Ammon's horn (tissue), 1 donor: ENCODE measurements around the gene PCDHGC5.

Source experiments
- DNase-seq: peaks from one replicate; pipeline ENCODE4 v3.0.0-alpha.2; 2016; ENCODE audit warnings: low spot score

Gene PCDHGC5

DNA sequence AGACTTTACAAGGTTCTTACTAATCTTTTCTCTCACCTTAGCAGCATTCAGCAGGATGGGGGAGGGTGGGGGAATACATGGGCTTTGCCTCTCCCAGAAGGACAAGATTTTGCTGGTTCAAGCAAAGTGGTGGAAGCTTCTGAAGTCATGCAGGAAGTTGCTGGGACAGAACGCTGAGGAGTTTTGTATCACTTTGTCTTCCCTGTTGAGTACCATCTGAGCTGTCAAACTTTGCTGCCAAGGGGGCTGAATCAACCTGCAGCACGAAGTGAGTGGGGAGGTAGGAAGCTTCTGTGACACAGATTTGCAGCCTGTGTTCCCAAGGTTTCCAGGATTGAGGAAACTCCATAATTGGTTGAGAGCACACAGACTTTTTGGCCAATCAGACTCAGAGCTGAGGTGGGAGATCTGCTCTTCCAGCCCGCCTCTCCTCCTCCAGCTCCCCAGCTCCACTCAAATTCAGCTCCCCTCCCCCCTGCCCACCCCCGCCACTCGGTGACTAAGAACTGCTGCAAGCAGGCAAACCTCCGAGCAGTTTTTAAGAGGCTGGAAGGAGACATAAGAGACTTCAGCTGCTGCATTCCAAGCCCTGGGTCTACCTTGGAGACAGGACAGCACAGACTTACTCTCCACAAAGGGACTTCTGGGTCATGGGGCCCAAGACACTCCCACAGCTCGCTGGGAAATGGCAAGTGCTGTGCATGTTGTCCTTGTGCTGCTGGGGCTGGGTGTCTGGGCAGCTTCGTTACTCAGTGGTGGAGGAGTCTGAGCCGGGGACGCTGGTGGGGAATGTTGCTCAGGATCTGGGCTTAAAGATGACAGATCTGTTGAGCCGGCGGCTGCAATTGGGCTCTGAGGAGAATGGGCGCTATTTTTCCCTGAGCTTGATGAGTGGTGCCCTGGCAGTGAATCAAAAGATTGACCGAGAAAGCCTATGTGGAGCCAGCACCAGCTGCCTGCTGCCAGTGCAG lies at the start of gene PCDHGC5:
Gene PCDHGC5 (plus strand): TSS at position 491 of the 971 bp plus-strand sequence. CDS start 160 bp downstream, at position 651.
- peak; percentile 83 for DNase-seq

- DNase-seq: peak; percentile 13
Observed at GRCh38 chr5:141439411-141440141, 49.3 kb upstream of the PCDHGC5 start.

- DNase-seq: no peak
Observed at GRCh38 chr5:141440341-141440740, 48.5 kb upstream of the PCDHGC5 start.

DNA sequence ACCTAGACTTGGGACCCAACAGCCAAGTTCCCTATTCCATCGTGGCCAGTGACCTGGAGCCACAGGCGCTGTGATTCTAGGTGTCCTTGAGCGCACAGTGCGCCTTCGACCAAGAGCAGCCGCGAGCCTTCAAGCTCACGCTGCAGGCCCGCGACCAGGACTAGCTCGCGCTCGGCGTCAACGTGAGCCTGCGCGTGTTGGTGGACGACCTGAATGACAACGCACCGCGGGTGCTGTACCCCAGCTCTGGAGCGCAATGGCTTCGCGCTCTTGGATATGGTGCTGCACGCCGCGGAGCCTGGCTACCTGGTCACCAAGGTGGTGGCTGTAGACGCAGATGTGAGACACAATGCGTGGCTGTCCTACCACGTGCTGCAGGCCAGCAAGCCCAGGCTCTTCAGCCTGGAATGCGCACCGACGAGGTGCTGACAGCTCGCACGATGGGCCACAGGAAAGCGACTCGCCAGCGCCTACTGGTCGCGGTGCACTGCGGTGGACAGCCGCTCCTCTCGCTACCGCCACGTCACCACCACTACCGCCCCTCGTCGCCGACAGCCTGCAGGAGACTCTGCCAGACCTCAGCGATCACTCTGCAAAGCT lies 47.2 kb upstream of the PCDHGC5 start:
- DNase-seq: no peak

DNA sequence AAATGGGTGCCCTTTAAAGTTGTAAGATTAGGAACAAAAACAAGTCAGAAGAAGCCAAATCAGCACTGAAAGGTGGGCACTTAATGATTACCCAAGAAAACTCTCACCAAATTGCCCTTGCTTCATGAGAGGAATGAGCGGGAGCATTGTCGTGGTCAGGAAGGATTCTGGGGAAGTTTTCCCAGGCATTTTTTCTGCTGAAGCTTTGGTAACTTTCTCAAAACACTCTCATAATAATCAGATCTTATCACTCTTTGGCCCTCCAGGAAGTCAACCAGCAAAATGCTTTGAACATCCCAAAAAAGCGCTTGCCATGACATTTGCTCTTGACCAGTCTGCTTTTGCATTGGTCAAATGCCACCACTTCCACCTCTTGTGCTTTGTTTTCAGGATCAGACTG lies 23.5 kb upstream of the PCDHGC5 start:
- DNase-seq: no peak

- peak; percentile 92 for DNase-seq
Observed at GRCh38 chr5:141475625-141476131, 13.2 kb upstream of the PCDHGC5 start, which contains the start of gene PCDHGC3. TSS of gene PCDHGC3 (plus strand) at chr5:141475966. CDS start at chr5:141476117, 151 bp downstream.

DNA sequence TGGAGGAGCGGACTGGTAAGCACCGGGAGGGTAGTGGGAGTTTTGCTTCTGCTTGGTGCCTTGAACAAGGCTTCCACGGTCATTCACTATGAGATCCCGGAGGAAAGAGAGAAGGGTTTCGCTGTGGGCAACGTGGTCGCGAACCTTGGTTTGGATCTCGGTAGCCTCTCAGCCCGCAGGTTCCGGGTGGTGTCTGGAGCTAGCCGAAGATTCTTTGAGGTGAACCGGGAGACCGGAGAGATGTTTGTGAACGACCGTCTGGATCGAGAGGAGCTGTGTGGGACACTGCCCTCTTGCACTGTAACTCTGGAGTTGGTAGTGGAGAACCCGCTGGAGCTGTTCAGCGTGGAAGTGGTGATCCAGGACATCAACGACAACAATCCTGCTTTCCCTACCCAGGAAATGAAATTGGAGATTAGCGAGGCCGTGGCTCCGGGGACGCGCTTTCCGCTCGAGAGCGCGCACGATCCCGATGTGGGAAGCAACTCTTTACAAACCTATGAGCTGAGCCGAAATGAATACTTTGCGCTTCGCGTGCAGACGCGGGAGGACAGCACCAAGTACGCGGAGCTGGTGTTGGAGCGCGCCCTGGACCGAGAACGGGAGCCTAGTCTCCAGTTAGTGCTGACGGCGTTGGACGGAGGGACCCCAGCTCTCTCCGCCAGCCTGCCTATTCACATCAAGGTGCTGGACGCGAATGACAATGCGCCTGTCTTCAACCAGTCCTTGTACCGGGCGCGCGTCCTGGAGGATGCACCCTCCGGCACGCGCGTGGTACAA lies 12.6 kb upstream of the PCDHGC5 start:
- peak; percentile 62 for DNase-seq

DNA sequence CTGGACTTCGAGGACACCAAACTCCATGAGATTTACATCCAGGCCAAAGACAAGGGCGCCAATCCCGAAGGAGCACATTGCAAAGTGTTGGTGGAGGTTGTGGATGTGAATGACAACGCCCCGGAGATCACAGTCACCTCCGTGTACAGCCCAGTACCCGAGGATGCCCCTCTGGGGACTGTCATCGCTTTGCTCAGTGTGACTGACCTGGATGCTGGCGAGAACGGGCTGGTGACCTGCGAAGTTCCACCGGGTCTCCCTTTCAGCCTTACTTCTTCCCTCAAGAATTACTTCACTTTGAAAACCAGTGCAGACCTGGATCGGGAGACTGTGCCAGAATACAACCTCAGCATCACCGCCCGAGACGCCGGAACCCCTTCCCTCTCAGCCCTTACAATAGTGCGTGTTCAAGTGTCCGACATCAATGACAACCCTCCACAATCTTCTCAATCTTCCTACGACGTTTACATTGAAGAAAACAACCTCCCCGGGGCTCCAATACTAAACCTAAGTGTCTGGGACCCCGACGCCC lies 11.8 kb upstream of the PCDHGC5 start:
- no peak for DNase-seq

DNA sequence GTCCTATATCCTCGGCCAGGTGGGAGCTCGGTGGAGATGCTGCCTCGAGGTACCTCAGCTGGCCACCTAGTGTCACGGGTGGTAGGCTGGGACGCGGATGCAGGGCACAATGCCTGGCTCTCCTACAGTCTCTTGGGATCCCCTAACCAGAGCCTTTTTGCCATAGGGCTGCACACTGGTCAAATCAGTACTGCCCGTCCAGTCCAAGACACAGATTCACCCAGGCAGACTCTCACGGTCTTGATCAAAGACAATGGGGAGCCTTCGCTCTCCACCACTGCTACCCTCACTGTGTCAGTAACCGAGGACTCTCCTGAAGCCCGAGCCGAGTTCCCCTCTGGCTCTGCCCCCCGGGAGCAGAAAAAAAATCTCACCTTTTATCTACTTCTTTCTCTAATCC lies 11.1 kb upstream of the PCDHGC5 start:
- no peak for DNase-seq

- no peak for DNase-seq
Observed at GRCh38 chr5:141478321-141478945, 10.4 kb upstream of the PCDHGC5 start.

DNA sequence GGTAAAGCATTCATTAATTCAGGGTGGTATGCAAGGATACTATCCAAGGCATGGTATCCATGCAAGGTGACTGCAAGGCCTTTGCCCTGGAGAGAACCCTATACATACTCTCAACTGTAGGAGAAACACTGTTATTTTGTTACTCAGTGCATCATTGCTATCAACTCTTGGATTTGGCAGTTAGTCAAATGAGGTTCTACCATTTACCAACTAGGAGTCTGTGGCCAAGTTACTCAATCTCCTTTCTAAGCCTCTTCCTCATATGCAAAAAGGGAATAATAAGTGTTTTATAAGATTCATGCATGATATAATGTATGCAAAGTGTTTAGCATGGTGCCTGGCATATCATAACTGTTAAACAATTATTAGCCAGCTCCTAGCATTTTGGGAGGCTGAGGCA lies 9.1 kb upstream of the PCDHGC5 start:
- no peak for DNase-seq

DNA sequence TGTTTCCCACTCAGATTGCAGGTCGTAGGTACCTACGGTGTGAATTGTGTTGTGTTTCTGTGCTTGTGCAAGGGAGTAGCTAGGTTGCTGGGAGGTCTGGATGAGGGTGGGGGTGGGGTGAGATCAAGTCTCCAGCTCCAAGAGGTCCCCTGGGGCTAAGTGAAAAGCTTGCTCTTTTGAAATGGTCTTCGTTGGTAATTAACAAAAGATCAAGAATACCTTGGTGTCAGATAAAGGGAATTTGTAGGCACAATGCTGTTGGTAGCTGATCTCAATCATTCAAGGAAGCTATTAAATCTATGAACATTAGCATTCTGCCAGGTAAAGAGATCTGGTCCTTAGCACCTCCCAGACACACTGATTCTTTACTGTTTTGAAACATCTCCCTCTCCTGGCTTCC lies 5.0 kb upstream of the PCDHGC5 start:
- DNase-seq: no peak

- no peak for DNase-seq
Observed at GRCh38 chr5:141484310-141484640, 4.6 kb upstream of the PCDHGC5 start.

- DNase-seq: no peak
Observed at GRCh38 chr5:141484641-141485311, 4.1 kb upstream of the PCDHGC5 start, which contains the start of gene PCDHGC4. TSS of gene PCDHGC4 (plus strand) at chr5:141485030. CDS start at chr5:141485174, 144 bp downstream.

GRCh38 chr5:141485321-141486055 lies 3.4 kb upstream of the PCDHGC5 start:
- no peak for DNase-seq

DNA sequence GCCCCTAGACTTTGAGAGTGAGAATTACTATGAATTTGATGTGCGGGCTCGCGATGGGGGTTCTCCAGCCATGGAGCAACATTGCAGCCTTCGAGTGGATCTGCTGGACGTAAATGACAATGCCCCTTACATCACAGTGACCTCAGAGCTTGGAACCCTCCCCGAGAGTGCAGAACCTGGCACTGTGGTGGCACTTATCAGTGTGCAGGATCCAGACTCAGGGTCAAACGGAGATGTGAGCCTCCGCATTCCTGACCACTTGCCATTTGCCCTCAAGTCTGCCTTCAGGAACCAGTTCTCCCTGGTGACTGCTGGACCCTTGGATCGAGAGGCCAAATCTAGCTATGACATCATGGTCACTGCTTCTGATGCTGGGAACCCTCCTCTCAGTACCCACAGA lies 2.8 kb upstream of the PCDHGC5 start:
- DNase-seq: no peak

- DNase-seq: no peak
Observed at GRCh38 chr5:141487131-141487530, 1.8 kb upstream of the PCDHGC5 start.

- no peak for DNase-seq
Observed at GRCh38 chr5:141489841-141490240, 960 bp downstream of the PCDHGC5 start.

- no peak for DNase-seq
Observed at GRCh38 chr5:141490271-141490670, 1.4 kb downstream of the PCDHGC5 start.
